Astrocyte (in vitro differentiated cells and primary cell): ENCODE results near the gene FBXO34. TPM values are rescaled to one million over a fixed set of nuclear protein-coding genes. Genes with fewer than 3 reads are reported as not detected.
A peak's percentile ranks its signal among the peaks of the same experiment; 100 is the strongest.

ENCODE experiments used
- DNase-seq: peaks from one replicate; pipeline ENCODE4 v3.0.0-alpha.2; 2010; ENCODE audit warnings: low read depth
- FAIRE-seq: peaks from 2 replicates; lab custom pipeline; 2011; peaks lifted over from hg19 to GRCh38; lab: Jason Lieb, UNC
- H2AFZ ChIP-seq: 2 replicates; pipeline ENCODE4 v1.6.0; 2012; ENCODE audit warnings: low read depth, low read length, inconsistent platforms
- H3K27ac ChIP-seq: 2 replicates; pipeline ENCODE4 v1.5.1; 2011; ENCODE audit warnings: low read depth, low read length, inconsistent platforms
- H3K27me3 ChIP-seq: 2 replicates; pipeline ENCODE4 v1.6.0; 2011; ENCODE audit warnings: low read length, inconsistent platforms; ENCODE audit not compliant: insufficient read depth
- H3K36me3 ChIP-seq: 2 replicates; pipeline ENCODE4 v1.5.1; 2011; ENCODE audit warnings: low read length, inconsistent platforms; ENCODE audit not compliant: insufficient read depth
- H3K4me1 ChIP-seq: 2 replicates; pipeline ENCODE4 v1.5.1; 2011; ENCODE audit warnings: low read length, inconsistent platforms; ENCODE audit not compliant: insufficient read depth
- H3K4me2 ChIP-seq: 2 replicates; pipeline ENCODE4 v1.6.0; 2012; ENCODE audit warnings: low read length, inconsistent platforms
- H3K4me3 ChIP-seq: 2 replicates; pipeline ENCODE4 v1.5.1; 2011; ENCODE audit warnings: low read depth, mild to moderate bottlenecking, low read length, inconsistent platforms; ENCODE audit not compliant: insufficient read depth
- H3K79me2 ChIP-seq: 2 replicates; pipeline ENCODE4 v1.6.0; 2012; ENCODE audit warnings: mild to moderate bottlenecking, low read length, inconsistent platforms; ENCODE audit not compliant: insufficient read depth
- H3K9ac ChIP-seq: 2 replicates; pipeline ENCODE4 v1.6.0; 2012; ENCODE audit warnings: mild to moderate bottlenecking, low read length, inconsistent platforms
- H3K9me3 ChIP-seq: 2 replicates; pipeline ENCODE4 v1.5.1; 2012; ENCODE audit warnings: low read depth, mild to moderate bottlenecking, low read length, inconsistent platforms; ENCODE audit not compliant: insufficient read depth
- H4K20me1 ChIP-seq: 2 replicates; pipeline ENCODE4 v1.6.0; 2012; ENCODE audit warnings: low read length, inconsistent platforms; ENCODE audit not compliant: insufficient read depth
- H3K27ac Mint-ChIP-seq: one replicate; pipeline ENCODE4 v1.8.0; 2021; ENCODE audit warnings: mild to moderate bottlenecking, mixed read lengths; ENCODE audit not compliant: unreplicated experiment
- H3K27me3 Mint-ChIP-seq: one replicate; pipeline ENCODE4 v1.8.0; 2021; ENCODE audit warnings: low read depth, mixed read lengths; ENCODE audit not compliant: unreplicated experiment
- H3K36me3 Mint-ChIP-seq: one replicate; pipeline ENCODE4 v1.8.0; 2021; ENCODE audit warnings: low read depth, mixed read lengths; ENCODE audit not compliant: unreplicated experiment
- H3K4me1 Mint-ChIP-seq: one replicate; pipeline ENCODE4 v1.8.0; 2021; ENCODE audit warnings: low read depth, mixed read lengths; ENCODE audit not compliant: unreplicated experiment
- H3K4me3 Mint-ChIP-seq: one replicate; pipeline ENCODE4 v1.8.0; 2021; ENCODE audit warnings: mild to moderate bottlenecking, moderate library complexity, mixed read lengths; ENCODE audit not compliant: unreplicated experiment
- H3K9me3 Mint-ChIP-seq: one replicate; pipeline ENCODE4 v1.8.0; 2021; ENCODE audit warnings: mild to moderate bottlenecking, mixed read lengths; ENCODE audit not compliant: unreplicated experiment
- CTCF ChIP-seq: IDR thresholded peaks from 2 replicates; pipeline ENCODE4 v1.5.1; 2011; ENCODE audit warnings: low read depth, mild to moderate bottlenecking, inconsistent platforms, low read length, moderate library complexity; ENCODE audit not compliant: insufficient read depth
- EZH2 ChIP-seq: IDR thresholded peaks from 2 replicates; pipeline ENCODE4 v1.6.1; 2012; ENCODE audit warnings: mild to moderate bottlenecking, low read length, inconsistent platforms; ENCODE audit not compliant: insufficient read depth
- total RNA-seq: library from RNA; stranded (reverse); gene quantifications from 2 replicates; pipeline ENCODE4 v1.2.1, GENCODE V29; 2021

FBXO34 gene
- total RNA-seq, 1 donor from 2014 or later = 23.4 TPM

DNA sequence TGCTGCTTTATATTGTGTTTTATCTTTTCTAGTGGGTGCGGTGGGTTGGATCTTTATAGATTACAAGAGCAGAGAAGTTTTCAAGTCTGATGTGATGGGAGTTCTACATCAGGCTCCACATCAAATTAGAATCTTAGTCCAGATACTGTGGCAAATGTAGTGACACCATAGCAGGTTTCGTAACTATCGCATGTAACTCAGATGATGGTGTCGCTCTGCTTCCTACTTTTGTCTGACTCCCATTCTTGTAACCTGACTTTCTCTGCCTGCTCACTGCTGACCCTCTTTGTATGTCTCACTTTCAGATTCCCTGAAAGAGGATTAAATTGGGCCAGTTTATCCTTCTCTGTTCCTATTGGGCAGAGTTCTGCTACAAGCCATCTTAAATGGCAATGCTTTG lies 22.8 kb upstream of the FBXO34 start:
- Histone ChIP-seq H3K9me3 (no peaks in the 10 kb centered on the region), H3K4me1 (no peaks in the 10 kb centered on the region), H3K27ac (no peak overlapping the region), H3K79me2 (no peaks in the 10 kb centered on the region), H4K20me1 (no peaks in the 10 kb centered on the region), H2AFZ (no peak overlapping the region), H3K4me2 (no peak overlapping the region), H3K27me3 (peaks cover 19% of the 10 kb centered on the region), H3K9ac (no peak overlapping the region), H3K36me3 (no peaks in the 10 kb centered on the region), H3K4me3 (no peak overlapping the region)
- no peaks in the 10 kb centered on the region for H3K4me1 Mint-ChIP-seq
- peaks cover 19% of the 10 kb centered on the region for H3K27me3 Mint-ChIP-seq
- TF ChIP-seq EZH2 = no peak
- TF ChIP-seq CTCF = no peak
- FAIRE-seq = no peak
- DNase-seq = no peak
- H3K9me3 Mint-ChIP-seq = peaks cover 2% of the 10 kb centered on the region
- H3K36me3 Mint-ChIP-seq = no peaks in the 10 kb centered on the region
- H3K4me3 Mint-ChIP-seq = no peak overlapping the region
- H3K27ac Mint-ChIP-seq = no peak overlapping the region

DNA sequence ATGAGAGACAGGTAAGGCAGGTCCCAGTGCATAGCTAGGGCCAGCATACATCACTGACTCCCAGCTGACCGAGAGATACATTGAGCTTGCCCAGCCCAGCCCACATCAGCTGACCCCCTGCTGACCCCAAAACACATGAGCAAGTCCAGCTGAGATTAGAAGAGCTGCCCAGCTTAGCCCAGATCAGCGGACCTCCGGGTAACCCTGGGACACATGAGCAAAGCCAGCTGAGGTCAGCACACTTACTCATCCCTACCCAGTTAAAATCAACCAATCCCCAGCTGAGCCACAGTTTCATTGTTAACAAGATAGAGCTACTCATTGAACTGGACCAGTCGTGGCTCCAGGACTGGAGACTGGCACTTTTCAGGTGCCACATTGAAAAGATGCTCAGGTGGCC lies 21.8 kb upstream of the FBXO34 start:
- Histone ChIP-seq H3K27me3 (peaks cover 18% of the 10 kb centered on the region), H3K4me3 (no peak overlapping the region), H4K20me1 (no peaks in the 10 kb centered on the region), H3K9me3 (no peaks in the 10 kb centered on the region), H3K4me2 (no peak overlapping the region), H3K79me2 (no peaks in the 10 kb centered on the region), H3K9ac (no peak overlapping the region), H3K4me1 (no peaks in the 10 kb centered on the region), H2AFZ (no peak overlapping the region), H3K36me3 (no peaks in the 10 kb centered on the region), H3K27ac (no peak overlapping the region)
- peaks cover 2% of the 10 kb centered on the region for H3K9me3 Mint-ChIP-seq
- no peak for TF ChIP-seq CTCF
- no peak for TF ChIP-seq EZH2
- H3K4me1 Mint-ChIP-seq = no peaks in the 10 kb centered on the region
- no peak overlapping the region for H3K27ac Mint-ChIP-seq
- H3K4me3 Mint-ChIP-seq = no peak overlapping the region
- H3K27me3 Mint-ChIP-seq = peaks cover 19% of the 10 kb centered on the region
- peak; percentile 15 for DNase-seq
- H3K36me3 Mint-ChIP-seq = no peaks in the 10 kb centered on the region
- no peak for FAIRE-seq

GRCh38 chr14:55253276-55253675 lies 17.9 kb upstream of the FBXO34 start:
- Histone ChIP-seq H3K27me3 (peaks cover 28% of the 10 kb centered on the region), H3K27ac (no peak overlapping the region), H3K4me2 (no peak overlapping the region), H2AFZ (no peak overlapping the region), H3K79me2 (no peaks in the 10 kb centered on the region), H3K9me3 (no peaks in the 10 kb centered on the region), H3K9ac (no peak overlapping the region), H4K20me1 (no peaks in the 10 kb centered on the region), H3K36me3 (no peaks in the 10 kb centered on the region), H3K4me3 (no peak overlapping the region), H3K4me1 (no peaks in the 10 kb centered on the region)
- DNase-seq (no peak), FAIRE-seq (no peak)
- Mint-ChIP-seq H3K36me3 (no peaks in the 10 kb centered on the region), H3K4me1 (no peaks in the 10 kb centered on the region), H3K9me3 (no peaks in the 10 kb centered on the region), H3K4me3 (no peak overlapping the region), H3K27ac (no peak overlapping the region), H3K27me3 (peaks cover 25% of the 10 kb centered on the region)
- TF ChIP-seq CTCF = no peak
- no peak for TF ChIP-seq EZH2
